Stimulated activated CD4-positive, alpha-beta T cell treated with anti-CD3 and anti-CD28 coated beads, TNF-alpha, amount 100 ng/mL, for 1 hour (primary cell): ENCODE measurements around the gene NRXN3.
"Not testable (repeated sequence)": the region's sequence is repeated elsewhere in the genome, so short reads cannot be mapped to it uniquely, and the experiment has no call there.

Experiments
- DNase-seq, 3 donors: peaks; one replicate each; pipeline ENCODE4 v3.0.0-alpha.2; 2020; ENCODE audit warnings: low read depth in 3 of 3, low spot score in 1 of 3

The NRXN3 gene

GRCh38 chr14:78983126-78983525 lies 813.0 kb downstream of the NRXN3 start:
- no peak for DNase-seq

DNA sequence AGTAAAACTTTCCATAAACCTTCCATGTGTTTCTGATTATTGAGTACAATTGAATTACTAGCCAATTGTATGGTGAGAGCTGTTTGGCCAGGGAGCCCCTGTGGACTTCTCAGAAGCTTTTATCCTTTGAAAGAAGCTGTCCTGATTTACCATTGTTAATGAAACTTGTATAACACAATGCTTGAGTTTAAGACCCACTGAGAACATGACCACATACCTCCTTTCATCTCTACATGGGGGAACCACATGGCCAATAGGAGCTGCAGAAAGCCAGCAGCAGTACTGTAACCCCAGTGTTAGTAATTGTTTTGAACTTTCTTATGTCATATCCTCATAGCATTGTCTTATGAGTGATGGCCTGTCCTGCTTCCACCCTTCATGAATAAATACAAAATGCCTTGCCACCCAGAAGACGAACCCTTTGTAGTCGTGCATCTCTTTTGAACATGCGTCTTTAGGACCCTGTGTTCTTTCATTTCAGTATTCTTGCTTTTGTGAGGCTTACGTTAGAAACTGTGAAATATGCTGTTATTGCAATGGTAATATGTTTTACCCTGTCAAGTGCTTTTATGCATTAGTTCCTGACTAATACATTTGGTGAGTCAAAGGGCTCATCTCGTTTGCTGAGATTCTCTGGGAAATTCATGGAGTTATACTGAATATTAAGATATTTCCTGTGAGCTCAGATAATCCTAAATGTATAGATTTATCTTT lies 815.7 kb downstream of the NRXN3 start:
- DNase-seq, result no peak

GRCh38 chr14:78986989-78987388 lies 816.8 kb downstream of the NRXN3 start:
- no peak for DNase-seq

- DNase-seq, result no peak
These were observed 819.0 kb downstream of the NRXN3 start for GRCh38 chr14:78989221-78989620.

DNA sequence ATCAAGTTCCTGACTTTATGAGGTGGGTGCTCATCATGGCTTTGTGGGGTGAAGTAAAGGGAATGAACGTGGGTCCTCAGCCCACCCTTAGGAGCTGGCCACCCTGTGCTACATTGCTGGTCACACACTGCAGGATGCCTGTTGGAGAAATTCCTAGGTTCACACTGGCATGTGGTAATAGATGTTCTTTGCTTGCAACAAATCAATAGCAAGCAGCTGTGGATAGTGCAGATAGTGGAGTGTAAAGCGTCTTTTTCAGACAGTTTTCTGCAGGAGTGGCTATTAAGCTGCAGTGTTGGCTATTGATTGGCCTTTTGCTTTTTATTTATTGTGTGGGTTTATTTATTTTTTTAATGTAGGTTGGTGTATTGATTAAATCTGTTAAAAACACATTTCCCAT lies 822.7 kb downstream of the NRXN3 start:
- no peak for DNase-seq

- no peak for DNase-seq
These were observed 827.6 kb downstream of the NRXN3 start for GRCh38 chr14:78997811-78998210.

DNA sequence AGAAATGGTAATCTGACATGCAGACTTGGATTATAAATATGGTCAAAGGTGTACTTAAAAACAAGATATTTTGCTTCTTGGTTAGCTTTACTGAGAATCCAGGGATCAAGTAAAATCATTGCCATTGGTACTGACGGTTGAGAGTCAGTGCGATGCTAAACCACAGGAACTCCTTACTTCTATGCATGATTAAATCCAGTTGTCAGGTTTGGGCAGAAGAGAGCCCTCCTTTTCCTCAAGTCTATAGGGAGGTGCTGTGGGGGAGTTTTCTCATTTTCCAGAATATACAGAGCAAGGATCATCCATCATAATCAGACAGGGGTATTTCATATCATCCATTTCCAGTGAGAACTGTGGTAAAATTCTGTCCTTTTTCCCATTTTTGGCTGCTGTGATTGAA lies 839.1 kb downstream of the NRXN3 start:
- no peak for DNase-seq

- no peak for DNase-seq
These were observed 841.1 kb downstream of the NRXN3 start for GRCh38 chr14:79011091-79011919.

DNA sequence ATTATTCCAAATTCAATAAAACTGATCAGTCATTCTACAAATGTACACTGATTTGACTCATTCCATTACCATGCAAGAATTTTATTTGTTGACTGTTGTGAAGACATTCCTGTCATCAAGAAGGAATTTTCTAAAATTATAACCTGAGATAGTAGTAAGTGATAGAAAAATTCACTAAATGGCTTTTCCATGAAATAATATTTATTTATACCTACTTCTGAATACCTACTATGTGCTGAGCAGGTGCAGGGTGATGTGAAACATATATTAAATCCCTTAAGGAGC lies 841.7 kb downstream of the NRXN3 start:
- no peak for DNase-seq

DNA sequence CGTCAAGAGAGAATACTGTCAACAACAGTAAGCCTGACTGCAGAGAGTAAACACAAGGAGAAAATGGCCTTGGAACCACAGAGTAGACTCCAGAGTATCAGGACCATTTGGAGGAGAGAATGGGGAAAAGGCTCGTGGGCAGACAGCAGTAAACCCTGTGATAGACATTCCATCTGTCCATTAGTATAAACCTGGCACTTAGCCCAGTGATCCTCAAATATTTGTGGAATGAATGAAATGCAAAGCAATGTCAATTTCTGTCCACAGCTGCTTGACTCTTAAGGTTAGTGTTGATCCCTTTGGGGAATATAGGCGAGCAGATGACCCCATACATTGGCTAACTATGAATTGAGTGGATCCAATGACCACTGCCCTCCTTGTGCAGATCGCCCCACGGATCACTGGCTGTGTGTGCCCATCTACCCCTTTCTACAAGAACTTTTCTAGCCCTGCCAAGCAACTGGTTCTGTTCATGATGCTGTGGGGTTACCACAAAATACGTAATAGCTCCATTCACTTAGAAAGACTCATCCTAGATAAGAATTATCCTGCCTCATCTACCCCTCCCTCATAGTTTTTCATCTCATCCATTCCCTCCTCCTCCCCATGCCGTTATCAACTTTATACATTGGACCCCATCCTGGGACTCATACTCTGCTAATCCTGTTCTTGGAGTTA lies 846.8 kb downstream of the NRXN3 start:
- DNase-seq, result no peak

GRCh38 chr14:79017561-79017960 lies 847.4 kb downstream of the NRXN3 start:
- no peak for DNase-seq

GRCh38 chr14:79018836-79019235 lies 848.7 kb downstream of the NRXN3 start:
- DNase-seq, result no peak

DNA sequence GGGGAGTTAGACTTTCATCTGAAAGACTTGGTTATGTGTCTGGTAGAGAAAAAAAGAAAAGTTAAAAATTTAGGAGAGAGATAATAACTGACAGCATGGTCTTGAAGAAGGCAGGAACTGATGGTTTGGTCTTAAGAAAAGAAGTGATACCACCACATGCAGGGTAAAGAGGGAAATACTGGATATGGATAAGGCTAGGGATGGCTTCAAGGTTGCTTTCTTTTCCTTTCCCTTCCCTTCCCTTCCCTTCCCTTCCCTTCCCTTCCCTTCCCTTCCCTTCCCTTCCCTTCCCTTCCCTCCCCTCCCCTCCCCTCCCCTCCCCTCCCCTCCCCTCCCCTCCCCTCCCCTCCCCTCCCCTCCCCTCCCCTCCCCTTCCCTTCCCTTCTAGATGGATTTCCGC lies 849.7 kb downstream of the NRXN3 start:
- not testable (repeated sequence) for DNase-seq

DNA sequence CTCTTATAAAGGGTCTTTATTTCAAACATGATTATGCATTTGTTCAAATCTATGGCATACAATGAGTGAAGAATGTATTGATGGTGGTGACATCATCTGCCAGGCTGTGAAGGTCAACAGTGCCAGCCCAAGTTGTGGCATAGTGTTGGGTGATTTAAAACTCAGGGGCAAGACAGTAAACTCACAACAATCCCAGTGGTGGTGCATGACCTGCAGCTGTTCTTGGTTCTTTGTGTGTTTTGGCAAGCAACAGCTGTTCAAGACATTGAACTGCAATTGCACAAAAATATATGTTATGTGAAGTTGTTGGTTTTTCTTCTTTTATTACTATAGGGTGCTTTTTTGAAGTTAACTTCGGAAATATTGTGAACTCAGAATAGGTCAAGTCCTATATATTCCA lies 851.6 kb downstream of the NRXN3 start:
- no peak for DNase-seq

- DNase-seq, result no peak
These were observed 857.0 kb downstream of the NRXN3 start for GRCh38 chr14:79027138-79027537.

DNA sequence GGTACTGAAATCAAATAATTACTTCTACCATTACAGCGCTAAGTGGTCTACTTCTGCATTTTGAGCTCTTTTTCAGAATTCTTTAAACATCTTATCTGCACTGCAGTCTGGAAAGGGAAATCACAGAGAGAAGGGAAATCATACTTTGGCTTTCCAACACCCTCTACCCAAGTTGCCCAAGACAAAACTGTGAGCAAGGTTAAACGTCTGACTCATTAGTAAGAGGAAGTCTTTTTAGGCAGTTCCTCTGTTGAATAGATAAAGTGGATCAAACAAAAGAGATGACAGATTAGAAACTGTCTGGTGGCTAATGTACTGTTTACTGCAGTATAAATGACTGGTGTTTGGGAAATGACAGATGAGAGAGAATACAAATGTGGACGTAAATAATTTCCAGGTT lies 858.1 kb downstream of the NRXN3 start:
- no peak for DNase-seq

DNA sequence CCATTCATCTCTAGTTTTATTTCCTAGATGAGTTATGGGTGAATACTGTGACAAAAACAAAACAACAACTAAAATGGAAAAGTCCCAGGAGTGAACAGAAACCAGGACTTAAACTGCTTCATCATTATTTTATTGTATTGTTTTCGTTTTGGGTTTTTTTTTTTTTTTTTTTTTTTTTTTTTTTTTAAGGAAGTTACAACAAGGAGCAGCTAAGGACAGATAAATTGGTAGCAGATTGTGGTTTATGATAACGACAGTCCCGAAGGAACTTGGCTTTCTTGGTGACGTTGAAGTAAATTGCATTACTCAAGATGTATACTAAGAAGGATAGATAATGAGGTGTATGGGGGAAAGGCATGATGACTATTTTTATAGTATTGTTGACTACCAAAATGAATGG lies 866.3 kb downstream of the NRXN3 start:
- no peak for DNase-seq

DNA sequence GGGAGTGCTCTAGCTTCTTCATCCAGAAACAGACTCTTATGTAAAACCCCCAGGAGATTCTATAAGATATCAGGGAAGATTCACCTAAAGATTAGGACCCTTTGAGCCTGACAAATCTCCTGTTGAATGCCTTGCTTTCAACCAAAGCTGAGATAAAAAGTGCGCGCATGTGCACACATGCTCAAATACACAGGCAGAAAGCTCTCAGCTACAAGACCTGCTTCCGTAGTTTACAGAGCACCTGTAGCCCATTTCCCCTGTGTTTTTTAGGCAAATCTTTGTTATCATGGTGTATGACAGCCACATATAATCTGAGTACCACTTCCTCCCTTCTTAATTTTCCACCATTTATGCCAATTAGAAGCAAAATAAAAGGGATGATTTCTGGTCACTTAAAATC lies 866.9 kb downstream of the NRXN3 start:
- no peak for DNase-seq

DNA sequence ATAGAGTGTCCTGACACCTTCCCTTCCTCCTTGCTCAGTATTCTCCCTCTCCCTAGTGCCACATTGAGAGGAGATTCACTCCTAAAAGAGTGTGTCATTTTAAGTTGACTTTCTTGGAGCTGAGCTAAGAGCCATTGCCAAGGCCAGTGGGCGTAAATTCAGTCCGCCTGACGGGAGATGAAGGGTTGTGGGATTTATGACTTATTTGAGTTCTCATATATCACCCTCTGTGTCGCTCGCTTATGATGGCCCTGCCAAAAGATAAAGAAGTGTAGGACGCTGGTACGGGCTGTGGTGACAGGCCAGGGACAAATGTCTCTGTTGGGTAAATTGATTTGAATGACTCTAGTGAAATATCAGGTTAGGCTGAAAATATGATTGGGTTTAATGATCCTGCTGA lies 867.4 kb downstream of the NRXN3 start:
- DNase-seq, result no peak

DNA sequence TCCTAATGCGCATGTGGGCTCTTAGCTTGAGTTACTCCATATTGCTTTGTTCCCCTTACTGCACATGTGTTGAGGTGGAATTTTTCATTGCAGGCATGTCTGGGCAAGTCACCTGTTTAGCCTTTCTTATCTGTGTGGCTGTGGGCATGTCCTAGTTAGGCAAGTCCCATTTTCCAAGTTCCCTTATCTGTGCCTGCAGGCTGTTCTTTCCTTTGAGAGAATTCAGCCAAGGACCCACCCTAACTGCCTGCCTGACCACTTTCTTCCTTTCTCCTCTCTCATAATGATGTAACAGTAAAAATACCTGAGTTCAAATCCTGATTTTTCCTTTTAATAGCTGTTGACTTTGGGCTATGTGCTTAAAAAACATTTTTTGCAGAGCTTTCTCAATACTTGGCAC lies 870.6 kb downstream of the NRXN3 start:
- DNase-seq, result no peak

DNA sequence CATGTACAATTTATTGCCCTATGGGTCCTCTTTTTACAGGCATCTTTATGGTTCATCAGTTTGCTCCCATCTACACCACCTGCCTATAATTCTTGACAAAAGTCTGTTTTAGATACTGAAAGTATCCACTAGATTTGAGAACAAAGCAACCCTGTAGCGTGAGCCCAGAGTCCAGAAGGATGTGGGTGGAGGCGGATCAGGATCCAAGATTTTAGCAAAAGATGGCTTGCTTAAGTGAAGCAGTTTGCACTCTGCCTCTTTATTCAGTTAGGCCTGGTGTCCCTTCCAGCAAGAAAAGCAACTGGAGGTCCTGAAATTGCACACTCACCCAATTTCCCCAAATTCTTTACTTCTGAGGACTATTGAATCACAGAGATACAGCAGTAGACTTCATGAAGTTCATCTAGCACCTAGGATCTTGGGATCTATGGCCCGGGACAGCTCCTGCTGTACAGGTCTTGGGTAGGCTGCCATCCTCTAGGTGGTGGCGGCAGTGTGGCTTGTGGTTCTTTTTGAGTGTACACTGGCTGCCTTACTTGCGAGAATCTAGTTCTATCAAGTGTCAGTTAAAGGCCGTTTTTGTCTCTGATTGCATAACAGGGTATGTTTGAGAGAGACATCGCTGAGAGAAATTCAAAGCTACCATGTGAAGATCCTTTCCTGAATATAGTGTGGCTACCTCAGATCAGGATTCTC lies 873.2 kb downstream of the NRXN3 start:
- no peak for DNase-seq
